ENCODE measurements around the gene DRD5. TPM values are rescaled to one million over a fixed set of nuclear protein-coding genes. Genes with fewer than 3 reads are reported as not detected.

DRD5 gene
- total RNA-seq, 1 donor from 2014 or later = not detected

DNA sequence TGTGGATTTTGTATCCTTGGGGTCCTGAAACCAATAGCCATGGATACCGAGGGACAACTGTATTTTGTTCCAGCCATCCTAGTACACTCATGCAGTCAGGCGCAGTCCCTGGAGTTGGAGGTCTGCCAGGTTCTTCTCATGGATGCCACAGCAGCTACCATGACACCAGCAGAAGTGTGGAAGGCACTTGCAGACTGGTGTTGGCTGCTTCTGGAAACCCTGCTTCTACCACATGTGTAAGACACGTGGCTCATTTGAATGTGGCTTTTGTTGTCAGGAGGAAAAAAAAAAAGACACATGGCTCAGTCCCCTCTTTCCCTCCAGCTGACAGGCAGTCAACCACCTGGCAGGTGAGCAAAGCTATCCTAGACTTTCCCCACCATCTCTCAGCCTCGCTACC lies 19.4 kb downstream of the DRD5 start:
- TF ChIP-seq POLR2AphosphoS5 (IDR thresholded peaks at IDR 0.05; ENCODE audit: insufficient read depth in 1 of 2, low read depth in 1 of 2) (no peak), POLR2A (IDR thresholded peaks at IDR 0.05) (no peak)
- TF ChIP-seq, protein P1, sequence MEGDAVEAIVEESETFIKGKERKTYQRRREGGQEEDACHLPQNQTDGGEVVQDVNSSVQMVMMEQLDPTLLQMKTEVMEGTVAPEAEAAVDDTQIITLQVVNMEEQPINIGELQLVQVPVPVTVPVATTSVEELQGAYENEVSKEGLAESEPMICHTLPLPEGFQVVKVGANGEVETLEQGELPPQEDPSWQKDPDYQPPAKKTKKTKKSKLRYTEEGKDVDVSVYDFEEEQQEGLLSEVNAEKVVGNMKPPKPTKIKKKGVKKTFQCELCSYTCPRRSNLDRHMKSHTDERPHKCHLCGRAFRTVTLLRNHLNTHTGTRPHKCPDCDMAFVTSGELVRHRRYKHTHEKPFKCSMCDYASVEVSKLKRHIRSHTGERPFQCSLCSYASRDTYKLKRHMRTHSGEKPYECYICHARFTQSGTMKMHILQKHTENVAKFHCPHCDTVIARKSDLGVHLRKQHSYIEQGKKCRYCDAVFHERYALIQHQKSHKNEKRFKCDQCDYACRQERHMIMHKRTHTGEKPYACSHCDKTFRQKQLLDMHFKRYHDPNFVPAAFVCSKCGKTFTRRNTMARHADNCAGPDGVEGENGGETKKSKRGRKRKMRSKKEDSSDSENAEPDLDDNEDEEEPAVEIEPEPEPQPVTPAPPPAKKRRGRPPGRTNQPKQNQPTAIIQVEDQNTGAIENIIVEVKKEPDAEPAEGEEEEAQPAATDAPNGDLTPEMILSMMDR (IDR thresholded peaks at IDR 0.05) = no peak
- DNase-seq (ENCODE audit: extremely low spot score in 2 of 2) = peak in 1 of 2 donors; percentile 12

DNA sequence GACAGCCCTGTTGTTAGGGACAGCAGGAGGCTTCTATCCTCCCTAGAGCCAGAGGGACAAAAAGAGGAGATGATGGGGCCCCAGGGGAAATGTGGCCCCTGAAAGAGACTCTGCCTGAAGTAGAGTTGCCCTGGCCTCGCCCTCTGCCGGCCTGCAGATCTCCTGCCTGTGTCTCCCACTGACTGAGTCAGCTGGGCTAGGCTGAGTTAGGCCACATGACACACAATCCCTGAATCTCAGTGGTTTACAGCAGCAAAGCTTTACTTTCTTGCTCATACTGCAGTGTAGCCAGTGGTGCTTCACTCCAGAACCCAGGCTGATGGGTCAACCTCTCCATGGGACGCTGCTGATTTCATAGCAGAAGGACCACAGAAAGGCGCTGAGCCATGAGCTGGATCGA lies 23.5 kb downstream of the DRD5 start:
- no peaks in the 10 kb centered on the region for H3K9me3 ChIP-seq
- DNase-seq (ENCODE audit: extremely low spot score in 2 of 2) = no peak
- H3K27ac ChIP-seq = no peak overlapping the region
- H3K4me1 ChIP-seq = no peaks in the 10 kb centered on the region
- no peaks in the 10 kb centered on the region for H3K36me3 ChIP-seq
- H3K4me3 ChIP-seq = no peak overlapping the region
- intact Hi-C loops (cut with DNase I) = no loop called here
- no peaks in the 10 kb centered on the region for H3K27me3 ChIP-seq
- TF ChIP-seq, protein P1 (IDR thresholded peaks at IDR 0.05) = no peak
- TF ChIP-seq POLR2AphosphoS5 (IDR thresholded peaks at IDR 0.05; ENCODE audit: insufficient read depth in 1 of 2, low read depth in 1 of 2) (no peak), POLR2A (IDR thresholded peaks at IDR 0.05) (no peak)

More for the DNA sequence above, 19.4 kb downstream of the DRD5 start:
- Histone ChIP-seq H3K27me3 (no peaks in the 10 kb centered on the region), H3K36me3 (no peaks in the 10 kb centered on the region), H3K4me1 (no peaks in the 10 kb centered on the region), H3K27ac (no peak overlapping the region), H3K9me3 (no peaks in the 10 kb centered on the region), H3K4me3 (no peak overlapping the region)
- intact Hi-C loops (cut with DNase I) = no loop called here

DNA sequence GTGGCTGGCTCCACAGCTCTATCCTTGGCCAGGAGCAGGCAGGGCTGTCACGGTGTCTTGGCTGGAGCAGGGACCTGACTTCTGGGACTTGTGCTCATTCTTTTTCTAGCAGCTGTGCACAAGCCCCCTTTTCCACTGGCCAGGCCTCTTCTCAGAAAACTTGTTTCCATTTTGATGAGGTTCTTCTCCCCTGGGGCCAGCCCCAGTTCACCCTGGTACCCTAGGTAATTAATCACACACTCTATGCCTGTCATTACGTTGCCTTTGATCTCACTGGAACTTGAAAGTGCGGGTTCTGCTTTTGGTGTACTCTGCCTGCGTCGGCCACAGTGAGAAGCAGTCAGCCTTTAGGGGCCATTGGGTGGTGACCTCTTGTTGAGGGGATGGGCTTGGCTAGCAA lies 26.6 kb downstream of the DRD5 start:
- intact Hi-C loops (cut with DNase I) = no loop called here
- Histone ChIP-seq H3K36me3 (no peaks in the 10 kb centered on the region), H3K27ac (no peak overlapping the region), H3K4me3 (no peak overlapping the region), H3K4me1 (no peaks in the 10 kb centered on the region), H3K9me3 (no peaks in the 10 kb centered on the region), H3K27me3 (no peaks in the 10 kb centered on the region)
- TF ChIP-seq, protein P1 (IDR thresholded peaks at IDR 0.05) = no peak
- TF ChIP-seq POLR2AphosphoS5 (IDR thresholded peaks at IDR 0.05; ENCODE audit: insufficient read depth in 1 of 2, low read depth in 1 of 2) = no peak
- no peak for TF ChIP-seq POLR2A (IDR thresholded peaks at IDR 0.05)
- DNase-seq (ENCODE audit: extremely low spot score in 2 of 2) = no peak

DNA sequence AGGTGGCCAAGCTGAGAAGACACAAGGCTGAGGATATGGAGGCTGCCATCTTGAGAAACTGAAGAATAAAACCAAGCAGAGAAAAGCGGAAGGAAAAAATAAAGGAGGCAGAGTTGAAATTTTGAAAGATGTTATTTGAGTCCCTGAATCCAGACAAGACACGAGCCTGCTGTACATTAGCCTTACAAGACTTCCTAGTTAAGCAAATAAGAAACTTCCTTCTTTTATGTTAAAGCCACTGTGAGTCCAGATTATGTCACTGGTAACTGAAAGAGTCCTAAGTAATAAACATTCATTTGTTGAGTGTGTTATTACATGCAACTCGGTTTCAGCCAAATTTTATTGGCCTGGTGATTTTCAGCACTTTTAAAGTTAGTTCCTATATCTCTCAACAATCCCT lies 30.4 kb downstream of the DRD5 start:
- intact Hi-C loops (cut with DNase I) = no loop called here
- TF ChIP-seq POLR2AphosphoS5 (IDR thresholded peaks at IDR 0.05; ENCODE audit: insufficient read depth in 1 of 2, low read depth in 1 of 2) (no peak), POLR2A (IDR thresholded peaks at IDR 0.05) (no peak)
- TF ChIP-seq, protein P1 (IDR thresholded peaks at IDR 0.05) = no peak
- H3K9me3 ChIP-seq = no peaks in the 10 kb centered on the region
- no peaks in the 10 kb centered on the region for H3K27me3 ChIP-seq
- no peaks in the 10 kb centered on the region for H3K36me3 ChIP-seq
- no peak for DNase-seq (ENCODE audit: extremely low spot score in 2 of 2)
- H3K4me1 ChIP-seq = no peaks in the 10 kb centered on the region
- no peak overlapping the region for H3K27ac ChIP-seq
- no peak overlapping the region for H3K4me3 ChIP-seq

DNA sequence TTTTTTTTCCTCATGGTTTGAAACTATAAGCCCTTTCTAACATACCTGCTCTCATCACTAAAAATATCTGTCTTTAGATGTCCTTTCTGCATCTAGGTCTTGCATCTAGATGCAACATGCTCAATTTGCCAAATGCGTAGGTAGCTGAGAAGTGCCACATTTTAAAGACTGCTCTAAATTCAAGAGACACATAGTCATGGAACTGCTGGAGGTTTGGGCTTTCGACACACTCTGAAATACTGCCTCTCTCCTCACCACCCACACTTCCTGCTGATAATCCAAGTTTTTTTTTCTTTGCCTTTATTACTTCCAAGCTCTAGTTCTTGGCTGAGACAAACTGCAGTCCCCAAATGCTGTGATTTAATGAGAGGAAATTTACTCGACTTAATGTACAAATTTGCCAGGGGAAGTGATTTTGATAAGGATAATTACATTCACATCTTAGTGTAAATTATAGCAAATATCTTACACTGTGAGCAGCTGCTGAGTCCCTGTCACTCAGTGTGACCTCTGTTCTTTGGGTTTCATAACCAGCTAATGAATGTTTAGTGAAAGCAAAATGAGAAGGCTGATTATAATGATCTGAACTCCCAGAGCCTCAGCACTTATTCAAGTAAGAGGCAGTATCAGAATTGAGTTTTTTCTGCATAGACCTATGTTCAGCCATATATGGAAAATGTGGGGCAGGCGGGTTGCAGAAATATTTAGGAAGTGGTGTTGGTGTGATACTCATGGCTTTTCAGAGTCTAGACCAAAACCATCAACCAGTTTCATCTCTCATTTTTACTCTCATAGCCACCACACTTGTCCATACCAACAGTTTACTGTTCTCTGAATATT lies 31.3 kb downstream of the DRD5 start:
- Histone ChIP-seq H3K4me1 (no peaks in the 10 kb centered on the region), H3K9me3 (no peaks in the 10 kb centered on the region), H3K36me3 (no peaks in the 10 kb centered on the region), H3K4me3 (no peak overlapping the region), H3K27ac (no peak overlapping the region), H3K27me3 (no peaks in the 10 kb centered on the region)
- peak in 1 of 2 donors; percentile 0 for DNase-seq (ENCODE audit: extremely low spot score in 2 of 2)
- TF ChIP-seq POLR2A (IDR thresholded peaks at IDR 0.05) = no peak
- no peak for TF ChIP-seq POLR2AphosphoS5 (IDR thresholded peaks at IDR 0.05; ENCODE audit: insufficient read depth in 1 of 2, low read depth in 1 of 2)
- TF ChIP-seq, protein P1 (IDR thresholded peaks at IDR 0.05) = no peak
- intact Hi-C loops (cut with DNase I) = no loop called here

All from vagina (tissue), 2 donors.